ENCODE measurements around the gene TAF11L3.
A peak's percentile ranks its signal among the peaks of the same experiment; 100 is the strongest.
"Not testable (repeated sequence)": the region's sequence is repeated elsewhere in the genome, so short reads cannot be mapped to it uniquely, and the experiment has no call there.

The TAF11L3 gene

GRCh38 chr5:17481378-17481777, 36.8 kb upstream of the TAF11L3 start:
- Histone ChIP-seq H3K27me3 (ENCODE audit: insufficient read depth, poor library complexity, severe bottlenecking) (no peaks in the 10 kb centered on the region), H3K4me3 (replicated peaks; ENCODE audit: insufficient read depth, low read length) (no peak overlapping the region), H3K27ac (replicated peaks) (no peak overlapping the region)
- DNase-seq (ENCODE audit: low read depth in 1 of 2, low spot score in 1 of 2), result no peak
- TF ChIP-seq GABPA (IDR thresholded peaks at IDR 0.05; ENCODE audit: low read depth), result no peak
- no peak for TF ChIP-seq REST (IDR thresholded peaks at IDR 0.05; ENCODE audit: insufficient replicate concordance, low read depth)
- no peak for TF ChIP-seq POLR2AphosphoS5 (IDR thresholded peaks at IDR 0.05; ENCODE audit: low read depth)
- TF ChIP-seq SPI1 (IDR thresholded peaks at IDR 0.05; ENCODE audit: borderline replicate concordance, low read depth), result no peak
- no peak for TF ChIP-seq CTCF (IDR thresholded peaks at IDR 0.05; ENCODE audit: insufficient read depth, low read length)

- TF ChIP-seq POLR2AphosphoS5 (IDR thresholded peaks at IDR 0.05; ENCODE audit: low read depth) (no peak), CTCF (IDR thresholded peaks at IDR 0.05; ENCODE audit: insufficient read depth, low read length) (no peak), REST (IDR thresholded peaks at IDR 0.05; ENCODE audit: insufficient replicate concordance, low read depth) (no peak), SPI1 (IDR thresholded peaks at IDR 0.05; ENCODE audit: borderline replicate concordance, low read depth) (no peak), GABPA (IDR thresholded peaks at IDR 0.05; ENCODE audit: low read depth) (no peak)
- no peaks in the 10 kb centered on the region for H3K27me3 ChIP-seq (ENCODE audit: insufficient read depth, poor library complexity, severe bottlenecking)
- H3K4me3 ChIP-seq (replicated peaks; ENCODE audit: insufficient read depth, low read length), result no peak overlapping the region
- DNase-seq (ENCODE audit: low read depth in 1 of 2, low spot score in 1 of 2), result no peak
- H3K27ac ChIP-seq (replicated peaks), result no peak overlapping the region
Measured at GRCh38 chr5:17482790-17483189, 35.4 kb upstream of the TAF11L3 start.

- not testable (repeated sequence) for H3K27me3 ChIP-seq (ENCODE audit: insufficient read depth, poor library complexity, severe bottlenecking); H3K27ac ChIP-seq (replicated peaks); H3K4me3 ChIP-seq (replicated peaks; ENCODE audit: insufficient read depth, low read length)
- peak in 1 of 2 experiments; percentile 34 for DNase-seq (ENCODE audit: low read depth in 1 of 2, low spot score in 1 of 2)
Measured at GRCh38 chr5:17486464-17487173, 31.5 kb upstream of the TAF11L3 start.

- no peaks in the 10 kb centered on the region for H3K27me3 ChIP-seq (ENCODE audit: insufficient read depth, poor library complexity, severe bottlenecking)
- no peak for DNase-seq (ENCODE audit: low read depth in 1 of 2, low spot score in 1 of 2)
- no peak for TF ChIP-seq POLR2AphosphoS5 (IDR thresholded peaks at IDR 0.05; ENCODE audit: low read depth)
- TF ChIP-seq REST (IDR thresholded peaks at IDR 0.05; ENCODE audit: insufficient replicate concordance, low read depth), result no peak
- TF ChIP-seq GABPA (IDR thresholded peaks at IDR 0.05; ENCODE audit: low read depth), result no peak
- no peak for TF ChIP-seq CTCF (IDR thresholded peaks at IDR 0.05; ENCODE audit: insufficient read depth, low read length)
- TF ChIP-seq SPI1 (IDR thresholded peaks at IDR 0.05; ENCODE audit: borderline replicate concordance, low read depth), result no peak
- H3K4me3 ChIP-seq (replicated peaks; ENCODE audit: insufficient read depth, low read length), result no peak overlapping the region
- no peak overlapping the region for H3K27ac ChIP-seq (replicated peaks)
Measured at GRCh38 chr5:17487174-17487512, 31.0 kb upstream of the TAF11L3 start.

GRCh38 chr5:17491257-17491656, 26.9 kb upstream of the TAF11L3 start:
- not testable (repeated sequence) for H3K27me3 ChIP-seq (ENCODE audit: insufficient read depth, poor library complexity, severe bottlenecking); H3K4me3 ChIP-seq (replicated peaks; ENCODE audit: insufficient read depth, low read length); H3K27ac ChIP-seq (replicated peaks); DNase-seq (ENCODE audit: low read depth in 1 of 2, low spot score in 1 of 2)

Measured in HL-60 (cell line).